Midbrain (tissue), 1 donor: ENCODE results near the gene GNA12.
"Not testable (repeated sequence)": the region's sequence is repeated elsewhere in the genome, so short reads cannot be mapped to it uniquely, and the experiment has no call there.

Source experiments
- DNase-seq: peaks from one replicate; lab custom pipeline; 2025; lab: John Stamatoyannopoulos, UW

GNA12 gene

GRCh38 chr7:2751086-2751485 lies 93.0 kb downstream of the GNA12 start:
- no peak for DNase-seq

GRCh38 chr7:2750004-2750407 lies 94.1 kb downstream of the GNA12 start:
- DNase-seq, result no peak

GRCh38 chr7:2748684-2749083 lies 95.4 kb downstream of the GNA12 start:
- not testable (repeated sequence) for DNase-seq

- not testable (repeated sequence) for DNase-seq
Measured at GRCh38 chr7:2743523-2744185, 100.5 kb downstream of the GNA12 start.

- no peak for DNase-seq
Measured at GRCh38 chr7:2738766-2739549, 105.2 kb downstream of the GNA12 start.

- no peak for DNase-seq
Measured at GRCh38 chr7:2737771-2738540, 106.2 kb downstream of the GNA12 start.

GRCh38 chr7:2737005-2737743 lies 106.9 kb downstream of the GNA12 start:
- not testable (repeated sequence) for DNase-seq

- DNase-seq, result no peak
Measured at GRCh38 chr7:2736411-2736914, 107.6 kb downstream of the GNA12 start.

GRCh38 chr7:2735744-2736143 lies 108.4 kb downstream of the GNA12 start:
- no peak for DNase-seq

GRCh38 chr7:2734751-2735571 lies 109.1 kb downstream of the GNA12 start:
- peak; percentile 24 for DNase-seq

- DNase-seq, result no peak
Measured at GRCh38 chr7:2734084-2734686, 109.9 kb downstream of the GNA12 start.

GRCh38 chr7:2732959-2733584 lies 111.0 kb downstream of the GNA12 start:
- peak; percentile 11 for DNase-seq

GRCh38 chr7:2732388-2732787 lies 111.7 kb downstream of the GNA12 start:
- DNase-seq, result no peak

- DNase-seq, result no peak
Measured at GRCh38 chr7:2730846-2731770, 113.0 kb downstream of the GNA12 start.

GRCh38 chr7:2729893-2730716 lies 114.0 kb downstream of the GNA12 start:
- DNase-seq, result peak; percentile 75

GRCh38 chr7:2729031-2729892 lies 114.8 kb downstream of the GNA12 start:
- DNase-seq, result peak; percentile 53
